Amniotic epithelial cell (primary cell): ENCODE data around the gene MMP14.
"Not testable (repeated sequence)": the region's sequence is repeated elsewhere in the genome, so short reads cannot be mapped to it uniquely, and the experiment has no call there.

Source experiments
- DNase-seq: peaks from one replicate; pipeline ENCODE4 v3.0.0-alpha.2; 2010; ENCODE audit warnings: low read depth

Gene MMP14

DNA sequence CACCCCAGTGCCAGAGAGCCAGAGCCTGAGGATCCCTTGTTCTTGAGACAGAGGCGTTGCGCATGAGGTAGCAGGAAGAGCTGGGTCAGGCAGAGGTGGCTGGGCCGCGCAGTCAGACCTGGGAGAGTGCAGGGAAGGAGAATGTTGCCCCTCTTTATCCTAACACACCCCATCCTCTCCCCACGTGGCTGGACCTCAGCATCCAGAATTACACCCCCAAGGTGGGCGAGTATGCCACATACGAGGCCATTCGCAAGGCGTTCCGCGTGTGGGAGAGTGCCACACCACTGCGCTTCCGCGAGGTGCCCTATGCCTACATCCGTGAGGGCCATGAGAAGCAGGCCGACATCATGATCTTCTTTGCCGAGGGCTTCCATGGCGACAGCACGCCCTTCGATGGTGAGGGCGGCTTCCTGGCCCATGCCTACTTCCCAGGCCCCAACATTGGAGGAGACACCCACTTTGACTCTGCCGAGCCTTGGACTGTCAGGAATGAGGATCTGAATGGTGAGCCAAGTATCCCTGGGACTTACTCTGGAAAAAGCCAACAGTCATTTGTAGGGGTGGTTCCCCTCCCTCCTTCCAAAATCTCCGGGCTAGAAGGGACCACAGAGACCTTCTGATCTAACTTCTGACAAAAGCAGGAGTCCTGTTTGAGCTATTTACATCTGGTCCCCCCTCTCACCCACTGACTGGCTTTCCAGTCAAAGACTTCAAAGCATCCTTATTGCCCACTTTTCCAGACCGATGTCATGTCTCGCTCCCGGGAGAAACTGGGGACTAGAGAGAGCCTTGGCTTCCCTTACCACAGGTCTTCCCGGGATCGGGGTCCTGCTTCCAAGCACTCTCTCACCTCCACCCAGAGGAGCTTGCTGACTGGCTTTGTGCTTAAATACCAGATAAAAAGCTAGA, 6.1 kb downstream of the MMP14 start:
- no peak for DNase-seq

DNA sequence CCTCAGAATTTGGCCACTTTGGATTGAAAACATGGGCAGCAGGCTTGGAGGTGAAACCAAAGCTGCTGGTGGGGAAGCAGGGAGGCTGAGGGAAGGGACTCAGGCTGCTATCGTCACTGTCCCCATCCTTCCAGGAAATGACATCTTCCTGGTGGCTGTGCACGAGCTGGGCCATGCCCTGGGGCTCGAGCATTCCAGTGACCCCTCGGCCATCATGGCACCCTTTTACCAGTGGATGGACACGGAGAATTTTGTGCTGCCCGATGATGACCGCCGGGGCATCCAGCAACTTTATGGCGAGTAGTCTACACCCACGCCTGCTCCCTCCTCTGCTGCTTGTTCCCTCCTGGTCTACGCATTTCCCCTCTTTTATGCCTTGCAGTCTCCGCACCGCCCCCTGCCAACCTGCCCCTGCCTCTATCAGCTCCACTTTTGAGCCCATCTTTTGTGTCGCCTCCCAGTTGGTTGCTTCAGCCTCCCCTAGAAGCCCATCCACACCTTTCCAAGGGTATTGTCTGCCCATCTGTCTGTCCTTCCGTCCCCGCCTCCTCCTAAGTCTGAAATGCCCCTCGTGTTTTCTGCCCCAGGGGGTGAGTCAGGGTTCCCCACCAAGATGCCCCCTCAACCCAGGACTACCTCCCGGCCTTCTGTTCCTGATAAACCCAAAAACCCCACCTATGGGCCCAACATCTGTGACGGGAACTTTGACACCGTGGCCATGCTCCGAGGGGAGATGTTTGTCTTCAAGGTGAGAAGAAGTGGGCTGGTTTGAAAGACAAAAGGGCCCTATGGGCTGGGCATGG, 6.9 kb downstream of the MMP14 start:
- DNase-seq, result no peak

DNA sequence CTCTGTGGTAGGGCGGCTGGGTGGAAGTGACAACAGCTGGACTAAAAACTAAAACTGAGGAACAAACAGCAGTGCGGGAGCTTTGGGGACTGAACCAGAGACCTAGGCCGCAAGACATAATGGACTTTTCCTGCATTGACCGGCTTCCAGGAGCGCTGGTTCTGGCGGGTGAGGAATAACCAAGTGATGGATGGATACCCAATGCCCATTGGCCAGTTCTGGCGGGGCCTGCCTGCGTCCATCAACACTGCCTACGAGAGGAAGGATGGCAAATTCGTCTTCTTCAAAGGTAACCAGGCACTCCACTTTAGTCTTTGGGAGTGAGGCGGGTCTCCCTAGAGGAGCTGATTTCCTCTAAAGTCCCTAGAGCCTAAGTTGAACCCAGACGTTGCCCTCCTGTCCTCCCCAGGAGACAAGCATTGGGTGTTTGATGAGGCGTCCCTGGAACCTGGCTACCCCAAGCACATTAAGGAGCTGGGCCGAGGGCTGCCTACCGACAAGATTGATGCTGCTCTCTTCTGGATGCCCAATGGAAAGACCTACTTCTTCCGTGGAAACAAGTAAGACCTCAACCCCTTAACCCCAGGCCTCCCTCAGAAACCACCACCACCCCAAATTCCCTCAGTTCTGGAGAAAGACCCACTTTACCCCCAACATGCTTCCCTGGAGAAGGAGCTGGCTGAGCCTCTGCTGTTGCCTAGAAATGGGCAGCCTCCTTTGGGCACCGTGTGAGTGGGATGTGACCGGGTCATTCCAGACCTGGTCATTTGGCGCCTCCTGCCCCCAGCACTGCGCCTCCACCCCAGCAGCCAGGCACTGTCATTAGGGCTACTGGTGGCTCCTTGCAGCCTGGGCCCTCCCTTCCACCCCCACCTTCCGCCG, 8.1 kb downstream of the MMP14 start:
- DNase-seq, result no peak

DNA sequence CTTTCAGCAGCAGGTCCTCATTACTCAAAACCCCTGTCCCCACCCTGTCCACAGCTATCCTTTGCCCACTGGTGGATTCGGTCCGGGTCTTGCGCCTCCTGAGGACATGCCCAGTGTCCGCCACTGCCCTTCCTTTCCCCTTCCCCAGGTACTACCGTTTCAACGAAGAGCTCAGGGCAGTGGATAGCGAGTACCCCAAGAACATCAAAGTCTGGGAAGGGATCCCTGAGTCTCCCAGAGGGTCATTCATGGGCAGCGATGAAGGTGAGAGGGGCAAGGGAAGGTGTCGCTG, 8.7 kb downstream of the MMP14 start:
- DNase-seq, result no peak

DNA sequence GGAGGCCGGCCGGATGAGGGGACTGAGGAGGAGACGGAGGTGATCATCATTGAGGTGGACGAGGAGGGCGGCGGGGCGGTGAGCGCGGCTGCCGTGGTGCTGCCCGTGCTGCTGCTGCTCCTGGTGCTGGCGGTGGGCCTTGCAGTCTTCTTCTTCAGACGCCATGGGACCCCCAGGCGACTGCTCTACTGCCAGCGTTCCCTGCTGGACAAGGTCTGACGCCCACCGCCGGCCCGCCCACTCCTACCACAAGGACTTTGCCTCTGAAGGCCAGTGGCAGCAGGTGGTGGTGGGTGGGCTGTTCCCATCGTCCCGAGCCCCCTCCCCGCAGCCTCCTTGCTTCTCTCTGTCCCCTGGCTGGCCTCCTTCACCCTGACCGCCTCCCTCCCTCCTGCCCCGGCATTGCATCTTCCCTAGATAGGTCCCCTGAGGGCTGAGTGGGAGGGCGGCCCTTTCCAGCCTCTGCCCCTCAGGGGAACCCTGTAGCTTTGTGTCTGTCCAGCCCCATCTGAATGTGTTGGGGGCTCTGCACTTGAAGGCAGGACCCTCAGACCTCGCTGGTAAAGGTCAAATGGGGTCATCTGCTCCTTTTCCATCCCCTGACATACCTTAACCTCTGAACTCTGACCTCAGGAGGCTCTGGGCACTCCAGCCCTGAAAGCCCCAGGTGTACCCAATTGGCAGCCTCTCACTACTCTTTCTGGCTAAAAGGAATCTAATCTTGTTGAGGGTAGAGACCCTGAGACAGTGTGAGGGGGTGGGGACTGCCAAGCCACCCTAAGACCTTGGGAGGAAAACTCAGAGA, 9.6 kb downstream of the MMP14 start:
- DNase-seq, result no peak

DNA sequence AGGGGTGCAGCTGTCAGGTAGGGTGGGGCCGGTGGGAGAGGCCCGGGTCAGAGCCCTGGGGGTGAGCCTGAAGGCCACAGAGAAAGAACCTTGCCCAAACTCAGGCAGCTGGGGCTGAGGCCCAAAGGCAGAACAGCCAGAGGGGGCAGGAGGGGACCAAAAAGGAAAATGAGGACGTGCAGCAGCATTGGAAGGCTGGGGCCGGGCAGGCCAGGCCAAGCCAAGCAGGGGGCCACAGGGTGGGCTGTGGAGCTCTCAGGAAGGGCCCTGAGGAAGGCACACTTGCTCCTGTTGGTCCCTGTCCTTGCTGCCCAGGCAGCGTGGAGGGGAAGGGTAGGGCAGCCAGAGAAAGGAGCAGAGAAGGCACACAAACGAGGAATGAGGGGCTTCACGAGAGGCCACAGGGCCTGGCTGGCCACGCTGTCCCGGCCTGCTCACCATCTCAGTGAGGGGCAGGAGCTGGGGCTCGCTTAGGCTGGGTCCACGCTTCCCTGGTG, 10.5 kb downstream of the MMP14 start:
- DNase-seq, result no peak

DNA sequence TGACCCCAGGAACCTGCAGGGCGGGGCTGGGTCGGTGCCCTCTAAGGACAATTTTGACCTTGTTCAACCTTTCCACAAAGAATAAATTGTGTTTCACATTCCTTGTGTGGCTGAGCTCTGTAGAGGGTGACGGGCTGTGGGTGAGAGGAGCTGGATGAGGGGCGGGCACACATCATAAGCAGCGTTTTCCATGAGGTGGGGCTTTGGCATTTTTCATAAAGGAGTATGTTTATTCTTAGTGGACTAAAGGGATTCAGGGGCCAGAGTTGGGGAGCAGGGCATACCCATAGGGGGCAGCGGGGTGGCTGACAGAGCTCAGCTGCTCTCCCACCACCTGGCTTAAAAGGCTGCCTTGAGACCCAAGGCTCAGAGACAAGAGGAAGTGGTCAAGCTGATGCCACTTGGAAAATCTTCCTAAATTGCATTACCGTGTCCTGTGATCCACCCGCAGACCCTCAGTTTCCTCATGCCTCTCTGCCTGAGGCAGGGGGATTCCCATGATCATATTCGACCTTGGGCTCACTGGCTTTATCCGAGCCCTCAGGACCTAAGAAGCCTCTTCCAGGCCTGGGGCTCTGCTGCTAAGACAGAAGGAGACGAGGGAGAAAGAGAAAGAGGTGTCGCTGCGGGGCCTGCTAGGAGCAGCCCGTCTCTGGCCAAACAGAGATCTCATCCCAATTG, 11.4 kb downstream of the MMP14 start:
- DNase-seq, result peak; percentile 61

DNA sequence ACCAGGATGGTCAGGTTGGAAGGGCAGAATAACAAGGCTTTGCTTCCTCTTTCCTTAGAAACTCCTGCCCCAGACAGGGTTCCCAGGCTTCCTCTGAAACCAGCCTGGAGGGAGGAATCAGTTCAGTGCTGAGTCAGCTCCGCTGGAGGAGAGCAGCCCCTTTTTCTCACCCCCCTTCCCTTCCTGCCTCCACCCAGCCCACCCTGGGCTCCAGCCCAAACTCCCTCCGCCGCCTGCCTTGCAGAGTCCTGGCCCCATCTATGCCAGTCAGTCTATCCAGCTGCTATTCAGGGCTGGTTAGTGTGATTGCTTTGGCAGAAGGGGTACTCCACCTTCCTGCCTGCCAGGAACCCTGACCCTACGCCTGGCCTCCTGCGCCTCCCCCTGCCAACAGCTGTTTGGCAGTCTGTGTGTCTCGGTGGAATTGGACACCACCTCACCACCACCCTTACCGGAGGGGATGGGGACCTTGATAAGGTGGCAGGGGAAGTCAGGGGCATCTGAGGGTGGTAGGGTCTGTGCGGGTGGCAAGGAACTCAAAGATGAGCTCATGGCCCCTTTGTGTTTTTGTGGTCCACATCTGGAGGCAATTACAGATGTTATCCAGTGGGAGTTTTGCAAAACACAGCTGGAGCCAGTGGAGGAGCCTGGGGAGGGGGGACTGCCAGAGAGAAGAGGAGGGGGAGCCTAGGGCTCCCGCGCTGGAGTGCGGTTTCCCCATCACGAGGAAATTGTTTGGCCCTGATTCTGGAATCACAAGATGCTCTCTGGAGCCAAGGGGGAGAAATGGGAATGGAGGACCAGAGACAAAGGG, 12.2 kb downstream of the MMP14 start:
- peak; percentile 81 for DNase-seq

DNA sequence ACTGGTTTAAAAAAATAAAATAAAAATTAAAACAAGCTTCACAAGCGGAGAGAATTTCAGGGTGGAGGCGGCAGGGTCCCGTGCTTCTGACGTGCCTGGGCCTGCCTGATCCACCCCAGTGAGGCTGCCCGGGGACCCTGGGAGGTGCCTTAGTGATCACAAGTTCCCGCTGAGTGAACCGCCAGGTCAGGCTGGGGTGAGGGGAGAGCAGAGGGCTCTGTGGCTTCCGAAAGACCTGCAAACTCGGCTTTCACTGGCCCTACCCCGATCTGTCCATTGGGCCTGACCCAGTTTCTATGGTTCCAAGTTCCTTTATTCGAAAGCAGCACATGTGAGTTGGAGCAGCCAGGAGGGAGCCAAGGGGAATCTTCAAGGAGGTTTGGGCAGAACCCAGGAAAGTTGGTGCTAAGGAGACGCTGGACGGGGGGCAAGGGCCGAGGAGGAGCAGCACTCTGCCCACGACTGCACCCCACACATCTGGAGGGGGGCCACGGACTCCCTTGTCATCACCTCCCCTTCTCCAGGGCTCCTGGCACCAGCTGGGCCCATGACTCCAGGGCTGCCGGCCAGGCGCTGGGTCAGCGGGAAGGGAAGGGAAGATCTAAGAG, 12.9 kb downstream of the MMP14 start:
- DNase-seq, result no peak

DNA sequence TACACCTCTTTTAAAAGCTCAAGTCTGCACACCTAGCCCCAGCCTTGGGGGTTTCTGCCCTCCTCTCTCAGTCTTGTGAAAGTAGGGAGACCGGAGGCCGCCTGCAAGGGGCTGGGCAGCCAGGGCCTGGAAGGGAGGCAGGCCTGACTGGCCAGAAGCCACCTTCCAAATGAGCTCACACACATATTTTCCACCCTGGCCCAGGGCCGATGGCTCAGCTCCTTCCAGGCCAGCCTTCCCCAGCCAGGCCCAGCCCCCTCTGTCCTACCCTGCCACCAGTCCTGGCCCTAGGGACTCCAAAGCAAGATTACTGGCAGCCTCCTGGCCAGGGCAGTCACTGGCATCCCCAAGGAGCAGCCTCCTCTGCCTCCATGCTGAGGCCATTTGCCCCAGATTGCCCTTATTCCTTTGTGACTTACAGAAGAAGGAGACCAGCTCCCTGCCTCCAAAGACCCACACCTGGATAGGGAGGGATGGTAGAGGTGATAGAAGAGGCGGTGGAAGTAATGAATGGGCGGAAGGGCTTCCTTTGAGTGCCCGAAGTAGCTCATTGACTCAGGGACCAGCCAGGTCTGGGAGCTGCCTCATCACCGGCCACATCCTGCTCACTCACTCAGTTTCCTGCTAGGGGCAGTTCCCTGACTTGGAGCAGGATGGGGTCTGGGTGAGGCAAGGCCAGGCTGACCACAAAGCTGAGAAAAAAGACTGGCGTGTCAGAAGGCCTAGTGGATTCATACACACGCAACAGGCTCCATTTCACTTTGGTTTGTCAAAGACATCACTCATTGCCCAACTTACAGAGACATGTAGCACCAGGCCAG, 14.8 kb downstream of the MMP14 start:
- DNase-seq, result peak; percentile 94

DNA sequence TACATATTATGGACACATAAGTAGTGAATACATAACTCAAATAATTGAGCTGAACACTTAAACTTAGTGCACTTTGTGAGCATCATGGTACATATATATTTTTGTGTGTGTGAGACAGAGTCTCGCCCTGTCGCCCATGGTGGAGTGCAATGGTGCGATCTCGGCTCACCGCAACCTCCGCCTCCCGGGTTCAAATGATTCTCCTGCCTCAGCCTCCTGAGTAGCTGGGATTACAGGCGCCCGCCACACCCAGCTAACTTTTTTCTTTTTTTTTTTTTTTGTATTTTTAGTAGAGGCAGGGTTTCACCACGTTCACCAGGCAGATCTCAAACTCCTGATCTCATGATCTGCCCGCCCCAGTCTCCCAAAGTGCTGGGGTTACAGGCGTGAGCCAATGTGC, 15.8 kb downstream of the MMP14 start:
- DNase-seq, result not testable (repeated sequence)

DNA sequence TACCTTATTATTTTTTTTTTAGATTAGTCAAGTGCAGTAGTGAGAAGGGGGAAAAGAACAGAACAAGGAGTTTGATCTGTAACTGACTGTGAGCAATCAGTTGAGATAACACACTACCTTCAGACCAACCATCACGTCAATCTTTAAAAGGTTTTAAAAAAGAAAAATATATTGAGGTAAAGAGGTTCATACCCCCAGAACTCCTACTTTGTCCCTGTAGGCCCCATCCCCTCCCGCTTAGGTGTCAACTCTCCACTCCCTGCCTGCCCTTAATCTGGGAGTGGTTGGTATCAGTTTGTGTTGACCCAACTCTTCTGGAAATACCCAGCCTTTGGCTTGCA, 16.2 kb downstream of the MMP14 start:
- DNase-seq, result no peak

DNA sequence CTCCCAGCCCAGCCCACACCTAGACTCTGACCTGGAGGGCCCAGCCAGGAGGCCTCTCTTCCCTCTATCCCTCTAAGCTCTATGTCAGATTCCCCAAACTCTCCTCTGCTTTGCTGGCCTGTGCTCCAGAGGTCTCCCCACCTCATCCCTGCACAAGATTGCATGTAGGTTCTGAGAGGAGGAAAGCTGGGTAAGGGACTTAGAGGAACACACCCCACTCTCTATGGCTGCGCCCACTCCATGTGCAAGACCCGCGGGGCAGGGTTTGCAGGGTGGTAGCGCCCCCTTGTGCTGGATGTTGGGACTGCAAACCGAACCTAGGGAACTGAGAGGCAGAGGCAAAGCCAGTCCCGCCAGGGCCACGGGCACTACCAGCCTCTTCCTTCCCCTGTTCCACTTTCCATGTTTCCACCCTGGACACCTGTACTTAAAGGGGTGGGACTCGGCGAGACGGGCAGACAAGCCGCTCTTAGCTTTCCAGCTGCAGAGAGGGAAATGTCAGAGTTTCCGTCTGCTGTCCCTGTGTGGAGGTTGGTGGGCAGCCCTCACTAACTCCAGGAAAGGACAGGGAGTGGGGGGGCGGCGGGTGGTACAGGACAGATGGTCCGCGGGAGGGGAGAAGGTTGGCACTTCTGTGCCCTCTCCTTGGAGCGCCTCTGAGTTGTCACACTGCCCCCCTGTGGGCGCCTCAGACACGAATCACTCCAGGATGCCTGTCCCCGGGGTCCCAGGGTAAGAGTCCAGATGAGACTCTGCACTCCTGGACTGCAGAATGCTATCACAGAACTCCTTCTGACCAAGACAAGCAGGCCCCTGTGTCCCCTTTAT, 16.8 kb downstream of the MMP14 start:
- DNase-seq, result peak; percentile 72

DNA sequence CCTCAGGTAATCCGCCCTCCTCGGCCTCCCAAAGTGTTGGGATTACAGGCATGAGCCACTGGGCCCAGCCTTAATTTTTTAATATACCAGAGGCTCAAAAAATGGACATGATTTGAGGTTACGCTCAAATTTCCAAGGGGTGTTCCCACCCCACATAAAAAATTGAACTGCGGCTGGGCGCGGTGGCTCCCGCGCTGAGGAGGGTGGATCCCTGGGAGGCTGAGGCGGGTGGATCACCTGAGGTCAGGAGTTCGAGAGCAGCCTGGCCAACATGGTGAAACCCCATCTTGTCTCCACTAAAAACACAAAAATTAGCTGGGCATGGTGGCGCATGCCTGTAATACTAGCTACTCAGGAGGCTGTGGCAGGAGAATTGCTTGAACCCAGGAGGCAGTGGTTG, 17.9 kb downstream of the MMP14 start:
- DNase-seq, result not testable (repeated sequence)

DNA sequence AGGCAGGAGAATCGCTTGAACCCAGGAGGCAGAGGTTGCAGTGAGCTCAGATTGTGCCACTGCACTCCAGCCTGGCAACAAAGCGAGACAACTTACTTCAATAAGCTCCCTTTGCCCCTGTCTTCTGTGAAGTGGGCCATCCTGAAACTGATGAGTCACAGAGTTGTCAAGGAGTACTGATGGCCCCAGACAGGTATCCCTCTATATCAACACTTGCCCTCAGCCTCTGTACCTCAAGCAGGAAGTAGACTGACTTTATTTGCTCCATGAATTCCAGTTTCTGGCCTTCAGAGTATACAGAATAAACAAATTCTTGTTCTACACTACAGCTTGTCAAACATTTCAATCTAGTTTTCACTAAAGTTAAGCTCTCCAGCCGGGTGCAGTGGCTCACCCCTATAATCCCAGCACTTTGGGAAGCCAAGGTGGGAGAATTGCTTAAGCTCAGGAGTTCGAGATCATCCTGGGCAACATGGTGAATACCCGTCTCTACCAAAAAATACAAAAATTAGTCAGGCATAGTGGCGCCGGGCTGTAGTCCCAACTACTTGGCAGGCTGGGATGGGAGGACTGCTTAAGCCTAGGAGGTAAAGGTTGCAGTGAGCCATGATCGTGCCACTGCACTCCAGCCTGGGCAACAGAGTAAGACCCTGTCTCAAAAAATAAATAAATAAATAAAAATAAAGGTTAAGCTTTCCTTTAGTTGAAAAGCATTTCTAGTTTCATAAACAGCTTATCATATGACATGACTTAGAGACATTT, 18.8 kb downstream of the MMP14 start:
- no peak for DNase-seq

DNA sequence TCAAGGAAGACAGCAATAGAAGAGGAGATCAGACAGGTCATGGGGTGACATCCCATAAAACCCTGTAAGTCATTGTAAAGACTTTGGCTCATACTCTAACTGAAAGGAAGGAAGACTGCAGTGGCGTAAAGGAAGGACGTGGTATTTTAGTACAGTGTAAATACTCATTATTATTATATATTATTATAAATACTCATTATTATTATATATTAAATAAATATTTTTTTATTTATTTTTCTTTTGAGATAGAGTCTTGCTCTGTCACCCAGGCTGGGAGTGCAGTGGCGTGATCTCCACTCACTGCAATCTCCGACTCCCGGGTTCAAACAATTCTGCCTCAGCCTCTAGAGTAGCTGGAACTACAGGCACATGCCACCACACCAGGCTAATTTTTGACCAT, 20.0 kb downstream of the MMP14 start:
- no peak for DNase-seq

DNA sequence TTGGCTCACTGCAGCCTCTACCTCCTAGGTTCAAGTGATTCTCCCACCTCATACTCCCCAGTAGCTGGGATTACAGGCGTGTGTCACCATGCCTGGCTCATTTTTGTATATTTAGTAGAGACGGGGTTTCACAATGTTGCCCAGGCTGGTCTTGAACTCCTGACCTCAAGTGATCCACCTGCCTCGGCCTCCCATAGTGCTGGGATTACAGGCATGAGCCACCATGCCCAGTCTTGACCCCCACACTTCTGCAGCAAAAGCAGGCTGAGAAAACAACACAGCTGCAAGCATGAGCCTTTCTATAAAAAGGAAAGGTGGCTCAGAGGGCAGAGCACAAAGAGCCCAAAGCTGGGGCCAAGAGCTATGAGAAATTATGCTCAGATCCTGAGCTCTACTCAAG, 24.0 kb downstream of the MMP14 start:
- DNase-seq, result not testable (repeated sequence)
